ENCODE results near the gene SETD2. TPM values are rescaled to one million over a fixed set of nuclear protein-coding genes. Genes with fewer than 3 reads are reported as not detected.

Gene SETD2
- total RNA-seq, 1 donor from 2014 or later = 21.3 TPM

DNA sequence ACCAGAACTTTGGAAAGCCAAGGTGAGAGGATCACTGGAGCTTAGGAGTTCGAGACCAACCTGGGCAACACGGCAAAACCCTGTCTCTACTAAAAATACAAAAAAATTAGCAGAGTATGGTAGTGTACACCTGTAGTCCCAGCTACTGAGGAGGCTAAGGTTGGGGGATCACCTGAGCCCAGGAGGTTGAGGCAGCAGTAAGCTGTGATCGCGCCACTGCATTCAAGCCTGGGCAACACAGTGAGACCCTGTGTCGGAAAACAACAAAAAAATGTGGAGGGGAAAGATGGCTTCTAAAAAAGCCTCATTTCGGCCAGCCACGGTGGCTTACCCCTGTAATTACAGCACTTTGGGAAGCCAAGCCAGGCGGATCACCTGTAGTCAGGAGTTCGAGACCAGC is 54.5 kb downstream of the SETD2 start:
- H3K4me3 ChIP-seq (ENCODE audit: low read depth, low read length) = no peak overlapping the region
- no peak for DNase-seq (ENCODE audit: low read depth)
- TF ChIP-seq, protein P1, sequence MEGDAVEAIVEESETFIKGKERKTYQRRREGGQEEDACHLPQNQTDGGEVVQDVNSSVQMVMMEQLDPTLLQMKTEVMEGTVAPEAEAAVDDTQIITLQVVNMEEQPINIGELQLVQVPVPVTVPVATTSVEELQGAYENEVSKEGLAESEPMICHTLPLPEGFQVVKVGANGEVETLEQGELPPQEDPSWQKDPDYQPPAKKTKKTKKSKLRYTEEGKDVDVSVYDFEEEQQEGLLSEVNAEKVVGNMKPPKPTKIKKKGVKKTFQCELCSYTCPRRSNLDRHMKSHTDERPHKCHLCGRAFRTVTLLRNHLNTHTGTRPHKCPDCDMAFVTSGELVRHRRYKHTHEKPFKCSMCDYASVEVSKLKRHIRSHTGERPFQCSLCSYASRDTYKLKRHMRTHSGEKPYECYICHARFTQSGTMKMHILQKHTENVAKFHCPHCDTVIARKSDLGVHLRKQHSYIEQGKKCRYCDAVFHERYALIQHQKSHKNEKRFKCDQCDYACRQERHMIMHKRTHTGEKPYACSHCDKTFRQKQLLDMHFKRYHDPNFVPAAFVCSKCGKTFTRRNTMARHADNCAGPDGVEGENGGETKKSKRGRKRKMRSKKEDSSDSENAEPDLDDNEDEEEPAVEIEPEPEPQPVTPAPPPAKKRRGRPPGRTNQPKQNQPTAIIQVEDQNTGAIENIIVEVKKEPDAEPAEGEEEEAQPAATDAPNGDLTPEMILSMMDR (conservative IDR thresholded peaks at IDR 0.05; ENCODE audit: low read depth, low read length) = no peak

DNA sequence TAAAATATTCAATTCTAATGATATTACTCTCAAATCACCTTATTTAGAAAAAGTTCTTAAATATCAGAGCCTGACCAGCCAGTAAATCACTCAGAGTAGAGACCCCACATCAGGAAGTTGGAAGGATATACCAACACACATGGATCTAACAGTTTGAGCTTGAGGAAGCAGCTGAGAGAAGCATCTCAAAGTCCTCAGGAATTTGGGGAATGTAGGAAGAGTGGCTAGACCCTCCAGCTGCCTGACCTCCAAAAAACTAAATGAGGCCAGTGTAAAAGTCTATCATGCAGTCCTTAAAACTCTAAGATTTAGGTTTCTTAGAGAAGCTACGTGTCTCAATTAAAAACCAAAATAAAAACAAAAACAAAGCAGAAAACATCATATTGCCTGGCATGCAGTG is 55.4 kb downstream of the SETD2 start:
- H3K4me3 ChIP-seq (ENCODE audit: low read depth, low read length) = no peak overlapping the region
- DNase-seq (ENCODE audit: low read depth) = no peak
- TF ChIP-seq, protein P1 (conservative IDR thresholded peaks at IDR 0.05; ENCODE audit: low read depth, low read length) = no peak

DNA sequence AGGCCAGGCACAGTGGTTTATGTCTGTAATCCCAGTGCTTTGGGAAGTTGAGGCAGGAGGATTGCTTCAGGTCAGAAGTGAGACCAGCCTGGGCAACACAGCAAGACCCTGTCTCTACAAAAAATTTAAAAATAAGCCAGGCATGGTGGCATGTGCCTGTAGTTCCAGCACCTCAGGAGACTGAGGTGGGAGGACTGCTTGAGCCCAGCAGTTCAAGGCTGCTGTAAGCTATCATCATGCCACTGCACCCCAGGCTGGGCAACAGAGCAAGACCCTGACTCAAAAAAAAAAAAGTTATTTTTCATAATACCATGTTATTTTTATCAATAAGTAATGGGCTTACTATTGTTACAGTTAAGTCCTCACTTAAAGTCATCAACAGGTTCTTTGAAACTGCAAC is 59.7 kb downstream of the SETD2 start:
- no peak overlapping the region for H3K4me3 ChIP-seq (ENCODE audit: low read depth, low read length)
- DNase-seq (ENCODE audit: low read depth) = no peak
- TF ChIP-seq, protein P1 (conservative IDR thresholded peaks at IDR 0.05; ENCODE audit: low read depth, low read length) = no peak

DNA sequence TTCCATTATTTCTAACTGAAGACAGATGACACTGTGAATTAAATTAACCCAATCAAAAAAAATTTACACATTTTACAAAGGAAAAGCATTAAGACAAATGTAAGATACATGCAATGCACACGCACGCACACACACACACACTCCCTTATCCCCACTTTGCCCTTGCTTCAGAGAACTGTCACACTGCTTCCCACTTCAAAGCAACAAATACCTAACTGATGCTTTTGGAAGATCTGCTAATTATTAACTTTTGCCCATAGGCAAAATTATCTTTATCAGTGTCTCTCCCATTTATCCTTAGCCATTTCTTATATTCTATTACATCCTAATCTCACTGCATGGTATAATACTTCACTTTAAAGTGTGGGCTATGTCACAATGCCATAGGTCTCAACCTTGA is 60.3 kb downstream of the SETD2 start:
- H3K4me3 ChIP-seq (ENCODE audit: low read depth, low read length) = no peak overlapping the region
- no peak for DNase-seq (ENCODE audit: low read depth)
- TF ChIP-seq, protein P1 (conservative IDR thresholded peaks at IDR 0.05; ENCODE audit: low read depth, low read length) = no peak

DNA sequence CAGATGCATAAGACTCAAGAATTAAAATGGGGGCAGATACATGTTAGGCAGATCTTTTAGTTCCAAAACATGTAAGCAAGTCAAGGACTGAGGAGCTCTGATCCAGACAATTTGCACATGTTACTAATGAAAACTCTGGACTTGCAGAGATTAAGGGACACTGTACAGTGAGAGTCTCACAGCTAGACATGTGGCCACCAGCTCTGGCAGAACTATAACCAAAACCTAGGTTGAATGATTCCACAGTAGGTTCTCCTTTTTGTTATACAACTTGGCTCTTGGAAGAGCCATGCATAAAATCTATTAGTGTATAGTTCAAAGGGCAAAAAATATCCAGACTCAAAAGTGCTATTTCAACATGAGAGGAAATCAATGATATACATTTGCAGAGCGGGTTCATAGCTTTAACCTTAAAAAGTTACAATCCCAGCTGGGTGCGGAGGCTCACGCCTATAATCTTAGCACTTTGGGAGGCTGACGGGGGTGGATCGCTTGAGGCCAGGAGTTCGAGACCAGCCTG is 61.8 kb downstream of the SETD2 start:
- no peak for DNase-seq (ENCODE audit: low read depth)
- no peak overlapping the region for H3K4me3 ChIP-seq (ENCODE audit: low read depth, low read length)
- TF ChIP-seq, protein P1 (conservative IDR thresholded peaks at IDR 0.05; ENCODE audit: low read depth, low read length) = no peak

DNA sequence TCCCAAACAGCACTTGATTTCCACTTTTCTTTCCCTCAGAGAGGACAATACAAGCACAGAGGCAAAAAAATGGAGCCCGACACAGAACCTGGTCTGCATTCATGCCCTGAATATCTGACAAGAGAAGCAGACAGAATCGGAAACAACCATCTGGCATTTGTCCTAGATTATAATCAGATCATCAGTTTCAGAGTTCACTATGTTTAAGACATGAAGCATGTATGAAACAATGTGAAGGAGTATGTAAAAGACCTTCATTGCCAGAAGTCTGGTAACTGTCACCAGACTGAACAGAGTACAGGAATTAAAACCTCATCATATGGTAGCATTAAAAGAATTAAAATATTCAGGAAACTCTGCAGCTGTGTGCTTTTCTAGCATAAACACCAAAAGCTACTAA is 65.0 kb downstream of the SETD2 start:
- TF ChIP-seq, protein P1 (conservative IDR thresholded peaks at IDR 0.05; ENCODE audit: low read depth, low read length) = no peak
- H3K4me3 ChIP-seq (ENCODE audit: low read depth, low read length) = no peak overlapping the region
- DNase-seq (ENCODE audit: low read depth) = no peak

DNA sequence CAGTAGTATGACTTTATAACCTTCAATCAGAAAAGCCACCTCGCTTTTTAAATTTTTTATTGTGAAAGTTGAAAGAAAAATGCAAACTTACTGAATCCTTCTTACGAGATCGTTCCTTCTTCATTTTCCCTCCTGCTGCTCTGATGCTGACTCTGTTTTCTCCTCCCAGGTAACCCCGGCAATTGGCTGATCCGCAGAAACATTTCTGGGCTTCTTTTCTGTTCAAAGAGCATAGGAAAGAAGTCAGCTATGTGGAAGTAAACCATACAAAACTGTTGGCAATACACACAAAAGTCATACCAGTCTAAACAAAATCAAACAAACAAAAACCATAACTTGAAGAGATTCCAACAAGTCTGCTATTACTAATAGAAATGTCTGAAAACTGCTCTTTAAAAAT is 66.0 kb downstream of the SETD2 start:
- TF ChIP-seq, protein P1 (conservative IDR thresholded peaks at IDR 0.05; ENCODE audit: low read depth, low read length) = no peak
- H3K4me3 ChIP-seq (ENCODE audit: low read depth, low read length) = no peak overlapping the region
- no peak for DNase-seq (ENCODE audit: low read depth)
